Memory B cell (primary cell): Measurements from ENCODE around the gene SLC7A7.
"Not testable (repeated sequence)": the region's sequence is repeated elsewhere in the genome, so short reads cannot be mapped to it uniquely, and the experiment has no call there.

Experiments
- ATAC-seq: fragments of 150-1000 bp; cut with Tn5 transposase; 2 replicates; pipeline ENCODE4 v1.10.0; 2021; ENCODE audit warnings: low read depth, mild to moderate bottlenecking, moderate library complexity
- DNase-seq, 2 donors: peaks; one replicate each; pipeline ENCODE4 v3.0.0; 2022; ENCODE audit warnings: low spot score in 2 of 2
- H3K27ac Mint-ChIP-seq: one replicate; pipeline ENCODE4 v1.8.0; 2022; ENCODE audit warnings: mild to moderate bottlenecking, moderate library complexity, mixed read lengths
- H3K27me3 Mint-ChIP-seq: one replicate; pipeline ENCODE4 v1.8.0; 2022; ENCODE audit warnings: mixed read lengths
- H3K36me3 Mint-ChIP-seq: one replicate; pipeline ENCODE4 v1.8.0; 2022; ENCODE audit warnings: mild to moderate bottlenecking, mixed read lengths
- H3K4me1 Mint-ChIP-seq: one replicate; pipeline ENCODE4 v1.8.0; 2022; ENCODE audit warnings: mixed read lengths
- H3K4me3 Mint-ChIP-seq: one replicate; pipeline ENCODE4 v1.8.0; 2022; ENCODE audit warnings: mild to moderate bottlenecking, moderate library complexity, mixed read lengths
- H3K9me3 Mint-ChIP-seq: one replicate; pipeline ENCODE4 v1.8.0; 2022; ENCODE audit warnings: mixed read lengths

The SLC7A7 gene

GRCh38 chr14:22776215-22776614 is 39.0 kb downstream of the SLC7A7 start:
- Mint-ChIP-seq H3K4me3 (no peak overlapping the region), H3K36me3 (peaks cover 13% of the 10 kb centered on the region), H3K27ac (no peak overlapping the region), H3K27me3 (no peaks in the 10 kb centered on the region), H3K4me1 (no peaks in the 10 kb centered on the region), H3K9me3 (no peaks in the 10 kb centered on the region)
- ATAC-seq (no peak), DNase-seq (no peak)

- Mint-ChIP-seq H3K27ac (no peak overlapping the region), H3K36me3 (peaks cover 31% of the 10 kb centered on the region)
These were observed 41.1 kb downstream of the SLC7A7 start for GRCh38 chr14:22774011-22774706.

GRCh38 chr14:22773162-22774010 is 41.8 kb downstream of the SLC7A7 start:
- peaks cover 7% of the 10 kb centered on the region for H3K4me1 Mint-ChIP-seq
- ATAC-seq (no peak), DNase-seq (no peak)
- H3K27ac Mint-ChIP-seq = no peak overlapping the region
- peaks cover 36% of the 10 kb centered on the region for H3K36me3 Mint-ChIP-seq
- no peak overlapping the region for H3K4me3 Mint-ChIP-seq
- H3K9me3 Mint-ChIP-seq = no peaks in the 10 kb centered on the region
- H3K27me3 Mint-ChIP-seq = no peaks in the 10 kb centered on the region

More at GRCh38 chr14:22774011-22774706, 41.1 kb downstream of the SLC7A7 start:
- DNase-seq (no peak), ATAC-seq (no peak)
- Mint-ChIP-seq H3K9me3 (no peaks in the 10 kb centered on the region), H3K4me3 (no peak overlapping the region), H3K4me1 (peaks cover 2% of the 10 kb centered on the region), H3K27me3 (no peaks in the 10 kb centered on the region)

GRCh38 chr14:22772725-22773124 is 42.5 kb downstream of the SLC7A7 start:
- ATAC-seq = no peak
- H3K36me3 Mint-ChIP-seq = peaks cover 36% of the 10 kb centered on the region
- no peak for DNase-seq
- peaks cover 11% of the 10 kb centered on the region for H3K4me1 Mint-ChIP-seq
- H3K9me3 Mint-ChIP-seq = no peaks in the 10 kb centered on the region
- no peak overlapping the region for H3K4me3 Mint-ChIP-seq
- no peak overlapping the region for H3K27ac Mint-ChIP-seq
- H3K27me3 Mint-ChIP-seq = no peaks in the 10 kb centered on the region

- Mint-ChIP-seq H3K27ac (no peak overlapping the region), H3K4me1 (peaks cover 22% of the 10 kb centered on the region), H3K36me3 (peaks cover 36% of the 10 kb centered on the region), H3K27me3 (no peaks in the 10 kb centered on the region), H3K4me3 (no peak overlapping the region), H3K9me3 (no peaks in the 10 kb centered on the region)
- ATAC-seq (no peak), DNase-seq (no peak)
These were observed 44.6 kb downstream of the SLC7A7 start for GRCh38 chr14:22770481-22771187.

GRCh38 chr14:22769369-22769768 is 45.9 kb downstream of the SLC7A7 start:
- Mint-ChIP-seq H3K4me1 (peaks cover 22% of the 10 kb centered on the region), H3K4me3 (no peak overlapping the region), H3K9me3 (no peaks in the 10 kb centered on the region), H3K36me3 (peaks cover 30% of the 10 kb centered on the region), H3K27me3 (no peaks in the 10 kb centered on the region), H3K27ac (peak overlapping the region; percentile 2)
- ATAC-seq = no peak
- DNase-seq = no peak

GRCh38 chr14:22768947-22769346 is 46.3 kb downstream of the SLC7A7 start:
- Mint-ChIP-seq H3K36me3 (peaks cover 30% of the 10 kb centered on the region), H3K4me1 (peaks cover 22% of the 10 kb centered on the region), H3K27me3 (no peaks in the 10 kb centered on the region), H3K27ac (peak overlapping the region; percentile 2), H3K9me3 (no peaks in the 10 kb centered on the region), H3K4me3 (peak overlapping the region; percentile 25)
- DNase-seq = no peak
- ATAC-seq = no peak

- Mint-ChIP-seq H3K9me3 (no peaks in the 10 kb centered on the region), H3K4me3 (peak overlapping the region; percentile 85), H3K27me3 (no peaks in the 10 kb centered on the region), H3K36me3 (peaks cover 35% of the 10 kb centered on the region), H3K27ac (peak overlapping the region; percentile 95), H3K4me1 (peaks cover 22% of the 10 kb centered on the region)
- ATAC-seq (no peak), DNase-seq (no peak)
These were observed 48.0 kb downstream of the SLC7A7 start for GRCh38 chr14:22767323-22767589.

- Mint-ChIP-seq H3K36me3 (peaks cover 35% of the 10 kb centered on the region), H3K4me3 (peak within 1 kb of the TSS; percentile 85), H3K9me3 (no peaks in the 10 kb centered on the region), H3K4me1 (peaks cover 22% of the 10 kb centered on the region), H3K27me3 (no peaks in the 10 kb centered on the region), H3K27ac (peak within 1 kb of the TSS; percentile 95)
- peak; percentile 94 for ATAC-seq
- peak; percentile 88 to 93 for DNase-seq
These were observed 48.5 kb downstream of the SLC7A7 start, which contains the start of gene OXA1L for GRCh38 chr14:22766457-22767322. Gene OXA1L (plus strand): TSS chr14:22766688. CDS start chr14:22766702, 14 bp downstream.

GRCh38 chr14:22764382-22764781 is 50.9 kb downstream of the SLC7A7 start:
- no peaks in the 10 kb centered on the region for H3K27me3 Mint-ChIP-seq
- DNase-seq = no peak
- H3K36me3 Mint-ChIP-seq = peaks cover 24% of the 10 kb centered on the region
- H3K9me3 Mint-ChIP-seq = no peaks in the 10 kb centered on the region
- no peak overlapping the region for H3K4me3 Mint-ChIP-seq
- H3K4me1 Mint-ChIP-seq = peaks cover 22% of the 10 kb centered on the region
- no peak overlapping the region for H3K27ac Mint-ChIP-seq
- ATAC-seq = no peak

GRCh38 chr14:22761734-22762133 is 53.5 kb downstream of the SLC7A7 start:
- H3K4me3 Mint-ChIP-seq = no peak overlapping the region
- peaks cover 5% of the 10 kb centered on the region for H3K4me1 Mint-ChIP-seq
- DNase-seq = no peak
- peaks cover 19% of the 10 kb centered on the region for H3K36me3 Mint-ChIP-seq
- ATAC-seq = no peak
- no peak overlapping the region for H3K27ac Mint-ChIP-seq
- H3K27me3 Mint-ChIP-seq = no peaks in the 10 kb centered on the region
- no peaks in the 10 kb centered on the region for H3K9me3 Mint-ChIP-seq

- not testable (repeated sequence) for H3K27me3 Mint-ChIP-seq, DNase-seq, H3K4me3 Mint-ChIP-seq, ATAC-seq, H3K9me3 Mint-ChIP-seq, H3K4me1 Mint-ChIP-seq, H3K27ac Mint-ChIP-seq
- peaks cover 17% of the 10 kb centered on the region for H3K36me3 Mint-ChIP-seq
These were observed 57.1 kb downstream of the SLC7A7 start for GRCh38 chr14:22757972-22758650.

GRCh38 chr14:22753586-22753985 is 61.6 kb downstream of the SLC7A7 start:
- DNase-seq = no peak
- H3K27ac Mint-ChIP-seq = no peak overlapping the region
- H3K4me1 Mint-ChIP-seq = peaks cover 8% of the 10 kb centered on the region
- no peak overlapping the region for H3K4me3 Mint-ChIP-seq
- ATAC-seq = peak; percentile 78
- H3K9me3 Mint-ChIP-seq = no peaks in the 10 kb centered on the region
- peaks cover 3% of the 10 kb centered on the region for H3K36me3 Mint-ChIP-seq
- H3K27me3 Mint-ChIP-seq = no peaks in the 10 kb centered on the region
